ENCODE results near the gene MESP2.
A peak's percentile ranks its signal among the peaks of the same experiment; 100 is the strongest.

The MESP2 gene

GRCh38 chr15:89827829-89828228, 51.7 kb downstream of the MESP2 start:
- Histone ChIP-seq H3K4me1 (peaks cover 0 to 29% (median 19%) of the 10 kb centered on the region in 4 donors), H3K27me3 (no peaks in the 10 kb centered on the region), H3K27ac (peak overlapping the region; percentile 48 to 64), H3K36me3 (peaks cover 0 to 9% (median under 1%) of the 10 kb centered on the region in 3 donors), H3K4me3 (no peak overlapping the region), H3K9me3 (no peaks in the 10 kb centered on the region)
- DNase-seq, result no peak
- intact Hi-C loops (cut with DNase I; ENCODE audit: low total_unique reads), result no loop called here
- no peak for TF ChIP-seq CTCF (IDR thresholded peaks at IDR 0.05)

All from tibial artery (tissue), 4 donors.